Measurements from ENCODE around the gene ZNF521.

The ZNF521 gene

DNA sequence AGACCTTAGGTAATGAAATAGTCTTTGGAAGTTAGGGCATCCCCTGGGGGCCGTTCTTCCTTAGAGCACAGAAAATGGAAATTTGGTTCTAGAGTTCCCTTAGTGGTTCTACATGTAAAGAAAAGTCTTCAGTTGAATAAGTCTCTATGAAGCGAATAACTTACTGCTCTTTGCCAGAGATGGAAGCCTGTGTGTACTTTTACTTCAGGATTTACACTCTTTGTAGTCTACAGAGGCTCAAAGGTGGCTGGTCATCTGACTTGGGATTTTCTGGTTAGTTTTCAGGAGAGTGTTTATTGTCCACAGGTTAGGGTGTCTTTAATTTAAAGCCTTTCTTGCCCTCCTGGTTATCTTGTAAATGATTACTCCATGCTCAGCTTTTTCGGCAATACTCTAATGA lies 210.6 kb downstream of the ZNF521 start:
- DNase-seq = no peak

DNA sequence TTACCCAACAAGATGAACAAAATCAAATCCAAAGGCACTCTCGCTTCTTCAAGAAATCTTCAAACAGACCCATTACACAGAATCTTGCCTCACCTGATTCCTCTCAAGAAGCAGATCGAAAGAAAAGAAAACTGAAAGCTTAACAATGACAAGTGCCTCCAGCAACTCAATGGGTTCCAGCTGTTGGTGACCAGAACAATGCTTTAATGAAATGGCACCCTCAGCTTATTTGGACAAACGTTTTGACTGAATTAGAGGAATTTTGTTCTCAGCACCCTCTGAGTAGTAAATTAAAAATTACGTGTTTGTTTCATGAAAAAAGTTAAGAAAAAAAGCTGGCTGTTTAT lies 211.0 kb downstream of the ZNF521 start:
- no peak for DNase-seq
- intact Hi-C loops (cut with DNase I) = no loop called here

More for the DNA sequence above, 210.6 kb downstream of the ZNF521 start:
- intact Hi-C loops (cut with DNase I) = no loop called here

DNA sequence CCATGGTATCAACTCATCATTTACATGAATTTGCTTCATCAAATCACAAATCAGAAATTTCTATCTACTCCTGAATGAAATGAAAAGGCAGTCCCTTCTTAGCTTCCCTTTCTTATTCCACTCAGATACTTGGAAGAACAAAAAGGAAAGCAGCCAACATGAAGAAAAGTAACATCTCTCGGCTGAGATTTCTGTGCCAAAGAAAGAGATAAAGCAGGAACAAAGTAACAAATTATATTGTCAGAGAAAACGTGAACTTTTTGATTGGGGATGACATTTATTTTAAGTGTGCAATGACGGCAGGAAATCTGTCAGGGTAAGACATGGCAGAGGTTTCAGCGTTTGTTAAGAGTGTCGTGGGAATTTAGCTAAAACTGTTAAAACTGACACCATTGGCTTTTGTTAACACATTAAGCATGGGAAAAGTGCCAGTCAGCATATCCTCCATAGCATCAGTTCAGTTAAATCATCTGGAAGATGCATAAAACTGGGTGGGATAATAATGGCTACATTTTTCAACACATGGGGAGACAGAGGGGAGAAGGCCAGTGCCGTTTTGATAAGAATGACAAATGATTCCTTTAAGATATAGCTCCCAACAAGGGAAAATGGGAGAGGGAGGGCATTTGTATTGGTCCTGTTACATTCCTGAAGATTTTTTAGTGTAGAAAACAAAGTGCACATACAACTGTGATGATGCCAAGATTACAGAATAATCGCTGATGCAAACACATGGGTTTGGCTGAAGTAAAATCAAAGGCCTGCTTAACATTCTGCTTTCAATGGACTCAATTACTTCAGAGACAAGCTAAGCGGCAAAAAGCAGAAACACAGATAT lies 211.6 kb downstream of the ZNF521 start:
- intact Hi-C loops (cut with DNase I) = no loop called here
- no peak for DNase-seq

DNA sequence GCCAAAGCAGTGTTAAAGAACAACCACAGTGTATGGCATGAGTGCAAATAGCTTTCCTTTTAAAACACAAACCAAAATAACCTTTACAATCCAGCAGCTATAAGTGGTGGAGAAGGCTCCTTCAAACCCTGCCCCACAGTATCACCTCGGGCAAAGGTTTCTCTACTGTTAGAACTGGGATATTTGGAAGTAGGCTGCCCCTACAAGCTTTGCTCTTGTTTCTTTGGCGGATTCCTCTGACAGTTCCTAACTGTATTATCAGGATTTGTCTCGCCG lies 214.8 kb downstream of the ZNF521 start:
- intact Hi-C loops (cut with DNase I) = no loop called here
- no peak for DNase-seq

DNA sequence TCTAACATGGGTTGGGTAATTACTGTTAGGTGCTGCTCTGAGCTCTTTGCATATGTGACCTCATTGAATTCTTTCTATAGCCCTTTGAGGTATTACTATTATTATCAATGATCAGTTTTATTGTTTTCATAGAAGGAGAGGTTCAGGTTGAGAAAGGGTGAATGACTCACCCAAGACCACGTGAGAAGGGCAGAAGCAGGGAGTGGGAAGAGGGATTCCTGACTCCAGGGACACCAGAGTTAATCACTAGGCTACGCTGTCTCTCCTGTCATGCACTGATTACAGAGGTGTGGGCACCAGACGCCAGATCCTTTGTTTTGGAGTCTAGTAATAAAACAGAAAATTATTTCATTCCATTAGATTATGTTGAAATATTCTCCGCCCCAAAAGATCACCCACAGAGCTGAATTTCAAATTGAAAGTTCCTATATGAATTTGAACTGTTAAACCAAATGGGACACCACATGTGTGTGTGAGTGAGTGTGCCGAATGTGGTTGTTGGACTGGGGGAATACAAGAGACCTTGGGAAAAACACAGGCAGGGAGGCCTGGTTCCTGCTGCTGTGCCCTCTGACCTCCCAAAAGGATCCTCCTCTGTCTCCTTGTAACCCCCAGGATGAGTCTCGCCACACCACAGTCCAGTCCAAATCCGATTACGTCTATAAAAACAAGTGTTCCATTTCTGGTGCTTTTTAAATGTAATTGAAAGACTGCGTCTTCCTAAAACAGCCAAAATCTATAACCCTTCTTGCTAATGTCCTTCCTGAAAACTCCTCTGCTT lies 215.4 kb downstream of the ZNF521 start:
- DNase-seq = no peak

DNA sequence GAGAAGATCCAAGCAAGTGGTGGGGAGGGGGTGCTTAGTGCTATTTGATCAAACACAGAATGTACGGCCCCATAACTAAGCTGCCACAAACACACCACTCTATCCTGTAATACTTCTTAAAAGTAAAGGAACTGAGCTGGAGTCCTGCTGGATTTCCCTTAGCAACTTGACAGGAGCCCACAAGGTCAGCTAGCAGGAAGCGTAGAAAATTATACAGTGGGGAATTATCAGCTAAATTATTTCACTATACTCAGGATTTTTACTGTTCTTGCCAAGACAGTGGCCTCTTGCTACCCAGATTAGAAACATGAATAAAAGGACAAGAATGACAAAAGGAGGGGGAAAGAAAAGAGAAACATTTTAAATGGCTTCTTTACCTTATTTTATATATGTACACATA lies 217.1 kb downstream of the ZNF521 start:
- DNase-seq = no peak

More for the DNA sequence above, 215.4 kb downstream of the ZNF521 start:
- intact Hi-C loops (cut with DNase I) = no loop called here

DNA sequence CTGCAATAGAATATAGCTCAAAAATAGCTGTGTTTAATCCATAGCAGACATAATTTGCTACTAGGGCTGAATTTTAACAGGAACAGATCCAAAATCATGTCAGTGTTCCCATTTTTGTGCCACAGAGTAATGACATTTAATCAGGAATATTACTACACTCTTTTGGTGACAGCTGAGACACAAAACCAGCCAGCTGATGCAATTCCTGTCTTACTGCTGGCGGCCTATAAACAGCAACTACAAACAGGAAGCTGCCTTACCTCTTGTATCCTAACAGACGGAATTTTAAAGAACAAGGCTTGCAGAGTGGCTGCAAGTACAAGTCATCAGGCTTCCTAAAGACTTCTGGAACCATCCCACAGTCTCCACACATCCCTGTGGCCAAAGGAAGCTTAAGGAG lies 218.1 kb downstream of the ZNF521 start:
- intact Hi-C loops (cut with DNase I) = no loop called here
- no peak for DNase-seq

More for the DNA sequence above, 217.1 kb downstream of the ZNF521 start:
- intact Hi-C loops (cut with DNase I) = no loop called here

DNA sequence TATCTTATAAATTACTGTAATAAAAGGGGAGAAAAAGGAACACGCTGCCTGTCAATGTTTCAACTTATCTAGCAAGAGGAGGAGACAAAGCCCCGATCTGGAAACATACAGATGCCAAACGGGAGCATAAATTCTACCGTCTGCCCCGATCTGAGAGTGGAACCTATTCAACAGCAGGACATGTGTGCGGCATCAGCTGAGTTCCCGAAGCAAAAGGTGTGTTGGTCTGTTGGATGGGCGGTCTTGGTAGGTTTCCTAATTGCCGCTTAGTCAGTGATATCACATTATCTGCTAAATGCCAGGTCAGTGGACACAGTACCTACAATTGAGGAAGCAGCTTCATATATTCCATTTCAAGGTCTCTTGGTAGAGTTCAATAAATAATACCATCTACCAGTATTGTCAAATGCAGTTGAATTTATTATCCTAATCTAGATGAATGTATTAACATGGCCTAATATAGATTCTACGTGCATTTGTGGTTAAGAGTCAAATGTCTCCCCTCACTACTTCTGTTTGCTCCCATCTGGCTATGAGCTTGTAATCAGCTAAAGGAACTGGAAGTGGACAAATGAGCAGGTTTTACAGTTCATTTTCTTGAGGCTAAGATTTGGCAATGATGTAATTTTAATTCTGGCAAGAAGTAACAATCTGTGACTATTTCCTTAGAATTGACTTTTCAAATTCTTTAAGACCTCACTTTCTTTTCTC lies 219.0 kb downstream of the ZNF521 start:
- intact Hi-C loops (cut with DNase I) = no loop called here
- DNase-seq = no peak

DNA sequence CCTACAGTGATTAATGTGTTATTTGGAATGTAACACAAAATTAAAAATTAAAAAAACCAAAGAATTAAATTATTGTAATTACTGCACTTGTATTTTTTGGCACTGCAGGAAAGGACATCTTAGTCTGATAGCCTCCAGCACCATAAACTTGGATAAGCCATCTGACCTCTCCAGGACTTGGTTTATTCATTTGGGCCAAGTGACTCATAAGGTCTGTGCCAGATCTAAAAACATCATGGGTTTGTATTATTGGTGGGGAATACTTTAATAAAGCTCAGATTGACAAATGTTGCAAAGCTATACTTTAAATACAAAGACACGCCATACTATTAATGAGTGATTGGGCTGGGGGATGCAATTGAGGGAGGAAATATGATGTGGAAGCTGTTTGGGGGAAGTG lies 225.2 kb downstream of the ZNF521 start:
- no peak for DNase-seq
- intact Hi-C loops (cut with DNase I) = no loop called here

DNA sequence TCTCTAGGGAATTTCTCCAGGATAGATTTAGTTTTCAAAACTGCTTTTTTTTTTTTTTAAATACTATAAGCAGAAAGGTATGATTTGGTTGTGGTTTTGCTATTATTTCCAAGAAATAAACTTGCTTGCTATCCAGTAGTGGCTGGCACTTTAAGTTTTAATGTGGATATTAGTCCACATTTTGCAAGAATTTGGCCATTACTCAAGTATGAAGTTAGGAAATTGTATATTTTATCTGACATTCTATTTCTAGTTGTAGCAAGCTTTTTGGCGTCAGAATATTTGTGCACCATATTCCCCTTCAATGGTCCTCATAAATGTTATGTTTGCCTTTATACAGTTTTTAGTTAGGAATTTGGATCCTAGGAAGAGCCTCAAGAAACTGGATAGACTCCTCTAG lies 226.3 kb downstream of the ZNF521 start:
- no peak for DNase-seq
- intact Hi-C loops (cut with DNase I) = no loop called here

DNA sequence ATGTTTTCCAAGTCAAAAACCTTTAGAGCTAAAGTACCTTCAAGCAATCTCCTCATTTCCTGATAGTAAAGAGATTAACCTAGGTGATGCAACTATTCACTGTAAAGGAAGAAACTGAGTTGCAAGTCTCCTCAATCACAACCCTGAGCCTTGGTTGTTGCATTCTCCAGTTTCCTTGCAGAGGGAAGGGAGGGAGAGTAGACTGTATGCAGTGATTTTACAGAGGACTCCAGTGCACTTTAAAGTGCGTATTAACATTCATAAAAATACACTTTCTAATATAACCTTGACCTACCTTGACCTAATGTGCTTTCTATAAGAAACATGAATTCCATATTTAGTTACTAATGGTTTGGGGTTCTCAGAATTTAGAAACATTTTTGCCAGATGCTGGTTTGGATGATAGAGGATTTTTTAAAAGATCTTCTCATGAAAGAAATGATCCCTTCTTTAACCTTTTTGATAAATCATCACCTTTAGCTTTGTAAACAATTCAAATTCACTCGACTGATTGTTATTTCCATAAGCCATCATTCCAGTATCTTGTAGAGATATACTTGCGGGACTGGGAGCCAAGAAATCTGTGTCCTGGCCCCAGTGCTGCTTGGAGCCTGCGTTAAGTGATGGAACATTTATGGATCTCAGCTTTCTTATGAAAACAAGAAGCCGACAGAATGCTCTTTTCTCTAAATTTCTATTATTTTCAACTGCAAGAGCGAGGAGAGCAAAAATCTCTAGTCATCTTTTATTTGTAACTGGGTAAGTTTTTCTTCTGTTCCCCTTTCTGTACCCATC lies 228.3 kb downstream of the ZNF521 start:
- intact Hi-C loops (cut with DNase I) = no loop called here
- DNase-seq = no peak

DNA sequence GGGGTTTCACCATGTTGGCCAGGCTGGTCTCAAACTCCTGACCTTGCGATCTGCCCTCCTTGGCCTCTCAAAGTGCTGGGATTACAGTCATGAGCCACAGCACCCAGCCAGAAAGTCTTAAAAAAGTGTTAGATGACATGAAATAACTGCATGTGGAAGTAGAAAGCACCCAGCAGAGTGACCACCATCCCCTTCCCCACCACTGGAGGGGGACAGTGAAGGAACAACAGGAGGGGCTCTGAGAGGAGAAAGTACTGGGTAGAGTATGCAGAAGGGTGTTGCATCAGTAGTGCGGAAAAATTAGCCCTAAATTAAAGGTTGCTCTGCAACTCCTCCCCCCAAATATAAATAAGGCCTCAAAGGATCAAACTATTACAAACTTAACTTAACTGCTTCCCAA lies 230.5 kb downstream of the ZNF521 start:
- intact Hi-C loops (cut with DNase I) = no loop called here
- no peak for DNase-seq

DNA sequence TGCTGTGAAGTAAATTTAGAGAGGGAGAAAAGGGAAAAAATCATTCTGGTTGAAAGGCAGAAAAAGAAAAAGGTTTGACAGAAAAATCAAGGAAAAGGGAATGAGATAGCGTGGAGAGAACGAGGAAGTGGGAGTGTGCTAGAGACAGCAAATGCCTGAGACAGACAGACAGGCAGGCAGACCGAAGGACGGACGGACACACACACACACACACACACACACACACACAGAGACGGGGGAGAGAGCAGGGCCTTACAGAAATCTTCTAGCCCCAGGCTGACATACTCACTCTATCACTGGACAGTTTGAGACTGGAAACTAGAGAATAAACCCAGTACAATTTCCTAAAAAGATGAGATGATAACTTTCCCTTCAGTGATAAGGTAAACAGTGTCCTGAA lies 238.4 kb downstream of the ZNF521 start:
- DNase-seq = no peak
- intact Hi-C loops (cut with DNase I) = no loop called here

DNA sequence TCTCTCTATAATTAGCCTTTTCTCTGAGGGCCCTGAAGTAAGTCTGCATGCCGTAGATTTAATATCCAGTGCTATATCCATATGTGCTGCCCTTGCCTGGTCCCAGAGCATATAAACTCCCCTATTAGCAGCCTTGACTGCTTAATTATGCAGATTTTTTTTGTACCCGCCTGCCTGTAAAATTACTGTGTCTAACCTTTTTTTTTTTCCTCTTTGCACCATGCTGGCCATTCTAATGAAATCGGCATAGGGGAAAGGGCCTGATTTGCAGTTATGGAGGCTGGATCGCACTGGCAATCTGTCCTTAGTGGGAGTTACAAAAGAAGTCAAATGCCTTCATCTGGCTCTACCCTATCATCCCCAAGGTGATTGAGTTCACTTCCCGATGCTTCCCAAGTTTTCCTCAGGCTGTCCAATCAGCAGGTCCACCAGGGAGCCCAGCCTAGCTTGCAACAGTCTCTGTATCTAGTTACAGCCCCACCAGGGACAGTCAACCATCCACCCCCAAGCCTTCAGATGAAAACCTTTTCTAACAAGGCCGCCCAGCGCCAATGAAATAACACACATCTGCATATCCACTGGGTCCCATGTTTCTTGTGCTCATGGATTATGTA lies 239.0 kb downstream of the ZNF521 start:
- DNase-seq = no peak
- intact Hi-C loops (cut with DNase I) = no loop called here

DNA sequence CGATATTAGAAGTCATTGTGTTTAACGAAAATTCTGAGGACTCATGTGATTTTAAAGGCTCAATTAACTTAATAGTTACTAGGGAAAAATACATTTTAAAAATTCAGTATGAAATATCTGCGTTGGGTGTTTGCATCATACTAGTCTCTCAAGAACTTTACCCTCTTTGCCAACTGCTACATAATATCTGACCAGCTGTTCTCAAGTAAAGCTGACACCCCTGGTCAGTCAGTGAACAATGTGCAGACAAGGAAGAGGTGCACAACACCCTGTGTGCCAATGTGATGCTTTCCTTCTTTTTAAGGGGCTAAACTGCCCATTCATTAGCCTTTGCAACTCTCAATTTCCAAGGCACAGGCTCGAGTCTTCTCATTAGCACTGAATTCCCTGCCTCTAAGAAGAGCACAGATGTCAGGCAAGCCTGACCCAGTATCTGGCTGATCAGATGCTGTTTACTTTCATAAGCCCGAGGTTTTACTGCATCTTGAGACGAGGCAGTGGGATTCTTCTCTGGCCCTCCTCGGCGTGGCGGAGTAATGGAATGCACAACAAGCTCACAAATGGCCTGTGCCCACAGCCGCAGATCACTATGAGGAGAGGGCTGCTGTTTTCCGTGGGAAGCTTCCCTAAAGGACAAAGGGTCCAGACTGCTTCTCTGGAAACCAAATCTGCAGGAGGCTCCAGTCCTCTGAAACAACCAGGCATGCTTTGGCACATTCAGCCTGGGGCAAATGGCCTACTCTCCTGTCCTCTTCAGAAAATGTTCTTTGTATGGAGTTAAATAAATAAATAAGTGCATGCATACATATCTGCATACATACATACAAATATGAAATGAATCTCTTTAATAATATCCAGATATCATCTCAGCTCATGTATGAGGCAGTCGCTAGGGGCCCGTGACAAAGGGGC lies 240.3 kb downstream of the ZNF521 start:
- no peak for DNase-seq
- intact Hi-C loops (cut with DNase I) = no loop called here

DNA sequence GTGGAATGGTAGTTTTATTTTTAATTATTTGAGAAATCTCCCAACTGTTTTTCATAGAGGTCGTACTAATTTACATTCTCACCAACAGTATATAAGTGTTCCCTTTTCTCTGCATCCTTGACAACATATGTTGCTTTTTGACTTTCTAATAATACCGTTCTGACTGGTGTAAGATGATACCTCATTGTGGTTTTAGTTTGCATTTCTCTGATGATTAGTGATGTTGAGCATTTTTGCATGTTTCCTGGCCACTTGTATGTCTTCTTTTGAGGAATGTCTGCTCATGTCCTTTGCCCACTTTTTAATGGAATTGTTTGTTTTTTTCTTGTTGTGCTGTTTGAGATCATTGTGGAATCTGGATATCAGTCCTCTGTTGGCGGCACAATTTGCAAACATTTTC lies 242.5 kb downstream of the ZNF521 start:
- intact Hi-C loops (cut with DNase I) = no loop called here
- no peak for DNase-seq

DNA sequence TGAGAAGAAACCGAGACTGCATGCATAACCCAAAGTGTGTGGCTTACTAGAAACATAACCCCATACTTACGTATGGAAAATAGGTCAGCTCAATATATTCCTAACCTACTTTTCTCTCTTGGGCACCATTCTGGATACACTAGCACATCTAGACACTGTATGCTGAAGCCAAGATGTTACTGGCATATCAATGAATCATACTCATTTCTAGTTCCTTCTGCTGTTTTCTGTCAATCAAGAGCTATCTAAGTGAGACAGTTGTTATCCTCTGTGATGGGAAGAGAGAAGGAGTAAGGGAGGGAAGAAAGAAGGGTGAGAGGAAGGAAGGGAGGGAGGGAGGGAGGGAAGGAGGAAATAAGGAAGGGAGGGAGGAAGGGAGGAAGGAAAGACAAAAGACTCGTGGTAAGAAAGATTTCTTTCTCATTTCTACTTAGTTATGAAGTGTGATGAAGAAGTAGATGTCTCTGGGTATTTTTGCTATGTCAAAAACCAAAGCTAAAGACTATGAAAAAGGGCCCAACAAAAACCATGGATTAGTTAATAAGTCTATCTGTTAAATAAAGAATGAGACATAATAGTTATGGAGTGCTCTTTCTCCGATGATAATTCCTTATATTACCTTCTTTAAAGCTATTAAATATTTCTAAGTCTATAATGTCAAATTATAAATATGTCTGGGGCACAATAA lies 248.4 kb downstream of the ZNF521 start:
- intact Hi-C loops (cut with DNase I) = no loop called here
- no peak for DNase-seq

DNA sequence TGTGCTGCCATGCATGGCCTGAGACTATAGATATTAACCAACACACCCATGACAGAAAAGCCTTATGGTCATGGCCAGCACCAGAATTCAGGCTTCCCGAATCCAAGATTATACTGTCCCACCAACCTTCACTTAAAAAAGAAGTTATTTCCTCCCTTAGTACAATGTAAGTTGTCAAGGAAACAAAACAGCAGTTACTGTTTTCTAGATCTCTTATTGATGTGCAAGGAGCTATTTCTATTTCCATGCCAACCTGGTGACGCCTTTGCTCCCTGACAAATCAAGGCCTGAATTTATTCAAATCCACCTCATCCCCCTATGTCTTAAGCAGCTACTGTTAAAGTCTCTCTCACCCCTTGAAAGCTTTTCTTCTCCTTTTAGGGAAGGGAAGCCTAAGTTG lies 249.3 kb downstream of the ZNF521 start:
- intact Hi-C loops (cut with DNase I) = no loop called here
- no peak for DNase-seq

DNA sequence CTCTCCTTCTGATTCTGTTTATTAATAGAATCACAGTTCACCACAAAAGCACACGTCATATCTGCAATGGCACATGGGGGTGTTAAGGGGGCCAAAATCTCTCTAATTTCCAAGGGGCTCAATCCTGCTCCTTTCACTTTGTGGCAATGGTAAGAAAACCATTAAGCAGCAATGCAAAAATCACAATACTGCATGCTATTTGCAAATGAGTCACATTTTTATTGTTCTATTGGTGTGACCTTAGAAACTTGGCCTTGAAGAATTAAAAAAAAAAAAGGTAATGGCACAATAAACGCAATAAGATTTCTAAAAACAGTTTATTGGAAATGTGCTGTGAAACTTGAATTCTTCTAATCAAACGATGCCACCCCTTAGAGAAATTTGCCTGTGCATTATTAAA lies 251.5 kb downstream of the ZNF521 start:
- no peak for DNase-seq
- intact Hi-C loops (cut with DNase I) = no loop called here

All from posterior cingulate gyrus (tissue), 11 donors.